ENCODE results near the gene ABI2. TPM values are rescaled to one million over a fixed set of nuclear protein-coding genes. Genes with fewer than 3 reads are reported as not detected.

Gene ABI2
- 44.7 and 54.5 TPM in 2 replicates for total RNA-seq (2014; rRNA removed; shearing (Covaris generic))

GRCh38 chr2:203327901-203328759 is at the start of gene ABI2:
TSS of gene ABI2 (plus strand) at chr2:203328394. CDS start at chr2:203328515, 121 bp downstream.

Other genes with a start within 250 kb of the ABI2 start
- 11.4 and 11.5 TPM in 2 replicates for gene CYP20A1, start 89.4 kb upstream of the ABI2 start, total RNA-seq (2014; rRNA removed; shearing (Covaris generic))
- 37.3 and 52.6 TPM in 2 replicates for gene RAPH1, start 206.9 kb downstream of the ABI2 start, total RNA-seq (2014; rRNA removed; shearing (Covaris generic))